ENCODE data around the gene PTPRG. TPM values are rescaled to one million over a fixed set of nuclear protein-coding genes. Genes with fewer than 3 reads are reported as not detected.
A peak's percentile ranks its signal among the peaks of the same experiment; 100 is the strongest.

PTPRG gene
- total and polyA plus RNA-seq, 2 donors (not counting 1 experiment from before 2014, with no cell fraction given) = 67.0 to 97.9 TPM

DNA sequence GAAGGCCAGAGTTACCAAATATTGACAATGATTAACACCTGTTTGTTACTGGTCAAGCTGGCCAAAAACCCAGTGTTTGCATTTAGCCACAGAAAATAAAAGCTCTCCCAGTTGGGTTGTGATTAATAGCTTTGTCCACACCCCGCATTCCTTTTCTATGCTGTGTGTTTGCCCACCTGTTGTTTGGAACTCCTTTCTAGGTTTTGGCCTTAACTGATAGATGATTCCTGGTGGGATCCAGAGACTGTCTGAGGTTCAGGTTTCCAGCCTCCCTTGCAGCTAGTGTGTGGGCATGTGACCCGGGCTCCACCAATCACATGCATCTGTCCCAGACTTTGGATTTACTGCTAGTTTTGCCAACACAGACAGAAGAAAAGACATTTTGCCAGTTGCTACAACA lies 83.8 kb downstream of the PTPRG start:
- no peaks in the 10 kb centered on the region for H3K36me3 ChIP-seq (ENCODE audit: control insufficient read depth, insufficient read depth, low read length)
- peak in 1 of 2 donors; percentile 36 for DNase-seq (ENCODE audit: low read depth in 2 of 2)

DNA sequence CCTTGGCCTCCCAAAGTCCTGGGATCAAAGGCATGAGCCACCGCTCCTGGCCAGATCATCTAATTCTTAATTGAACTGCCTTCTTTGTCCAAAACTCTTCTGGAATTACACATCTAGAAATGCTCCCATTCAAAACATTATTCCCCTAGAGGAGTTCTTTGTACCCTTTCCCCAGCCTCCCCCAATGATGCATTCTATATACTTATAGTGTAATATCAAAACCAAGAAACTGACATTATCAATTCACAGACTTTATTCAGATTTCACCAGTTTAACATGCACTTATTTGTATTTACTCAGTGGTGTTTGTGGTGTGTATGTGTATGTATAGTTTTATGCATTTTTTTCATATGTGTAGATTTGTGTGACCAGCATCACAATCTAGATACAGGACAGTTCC lies 85.0 kb downstream of the PTPRG start:
- H3K27ac ChIP-seq (ENCODE audit: insufficient read depth, low read length) = no peak overlapping the region
- no peak overlapping the region for H3K4me2 ChIP-seq (ENCODE audit: extremely low read depth, insufficient read depth, low read length)

More for the DNA sequence above, 83.8 kb downstream of the PTPRG start:
- no peak overlapping the region for H3K4me2 ChIP-seq (ENCODE audit: extremely low read depth, insufficient read depth, low read length)
- H2AFZ ChIP-seq (ENCODE audit: low read length) = no peak overlapping the region
- H4K20me1 ChIP-seq (ENCODE audit: control insufficient read depth, extremely low read depth, insufficient read depth, low read length) = no peaks in the 10 kb centered on the region
- H3K9me3 ChIP-seq (ENCODE audit: control insufficient read depth, insufficient read depth, low read depth, low read length) = no peaks in the 10 kb centered on the region
- no peak overlapping the region for H3K27ac ChIP-seq (ENCODE audit: insufficient read depth, low read length)
- H3K4me1 ChIP-seq (ENCODE audit: control insufficient read depth, extremely low read depth, insufficient read depth, low read length) = peaks cover 6% of the 10 kb centered on the region
- no peak overlapping the region for H3K9ac ChIP-seq (ENCODE audit: insufficient read depth, low read length)
- peaks cover 10% of the 10 kb centered on the region for H3K79me2 ChIP-seq (ENCODE audit: control insufficient read depth, insufficient read depth, low read length)
- no peaks in the 10 kb centered on the region for H3K27me3 ChIP-seq (ENCODE audit: control insufficient read depth, insufficient read depth, low read length)
- no peak for TF ChIP-seq EZH2 (IDR thresholded peaks at IDR 0.05; ENCODE audit: low read length, missing control alignments)
- TF ChIP-seq, protein P1, sequence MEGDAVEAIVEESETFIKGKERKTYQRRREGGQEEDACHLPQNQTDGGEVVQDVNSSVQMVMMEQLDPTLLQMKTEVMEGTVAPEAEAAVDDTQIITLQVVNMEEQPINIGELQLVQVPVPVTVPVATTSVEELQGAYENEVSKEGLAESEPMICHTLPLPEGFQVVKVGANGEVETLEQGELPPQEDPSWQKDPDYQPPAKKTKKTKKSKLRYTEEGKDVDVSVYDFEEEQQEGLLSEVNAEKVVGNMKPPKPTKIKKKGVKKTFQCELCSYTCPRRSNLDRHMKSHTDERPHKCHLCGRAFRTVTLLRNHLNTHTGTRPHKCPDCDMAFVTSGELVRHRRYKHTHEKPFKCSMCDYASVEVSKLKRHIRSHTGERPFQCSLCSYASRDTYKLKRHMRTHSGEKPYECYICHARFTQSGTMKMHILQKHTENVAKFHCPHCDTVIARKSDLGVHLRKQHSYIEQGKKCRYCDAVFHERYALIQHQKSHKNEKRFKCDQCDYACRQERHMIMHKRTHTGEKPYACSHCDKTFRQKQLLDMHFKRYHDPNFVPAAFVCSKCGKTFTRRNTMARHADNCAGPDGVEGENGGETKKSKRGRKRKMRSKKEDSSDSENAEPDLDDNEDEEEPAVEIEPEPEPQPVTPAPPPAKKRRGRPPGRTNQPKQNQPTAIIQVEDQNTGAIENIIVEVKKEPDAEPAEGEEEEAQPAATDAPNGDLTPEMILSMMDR (conservative IDR thresholded peaks at IDR 0.05 in 1 of 2, IDR thresholded peaks at IDR 0.05 in 1 of 2; ENCODE audit: low read depth in 1 of 2, low read length in 2 of 2) = no peak
- H3K4me3 ChIP-seq (replicated peaks in 1 of 4; ENCODE audit: control extremely low read depth in 1 of 4, insufficient read depth in 1 of 4, low read depth in 3 of 4, low read length in 4 of 4) = no peak overlapping the region

DNA sequence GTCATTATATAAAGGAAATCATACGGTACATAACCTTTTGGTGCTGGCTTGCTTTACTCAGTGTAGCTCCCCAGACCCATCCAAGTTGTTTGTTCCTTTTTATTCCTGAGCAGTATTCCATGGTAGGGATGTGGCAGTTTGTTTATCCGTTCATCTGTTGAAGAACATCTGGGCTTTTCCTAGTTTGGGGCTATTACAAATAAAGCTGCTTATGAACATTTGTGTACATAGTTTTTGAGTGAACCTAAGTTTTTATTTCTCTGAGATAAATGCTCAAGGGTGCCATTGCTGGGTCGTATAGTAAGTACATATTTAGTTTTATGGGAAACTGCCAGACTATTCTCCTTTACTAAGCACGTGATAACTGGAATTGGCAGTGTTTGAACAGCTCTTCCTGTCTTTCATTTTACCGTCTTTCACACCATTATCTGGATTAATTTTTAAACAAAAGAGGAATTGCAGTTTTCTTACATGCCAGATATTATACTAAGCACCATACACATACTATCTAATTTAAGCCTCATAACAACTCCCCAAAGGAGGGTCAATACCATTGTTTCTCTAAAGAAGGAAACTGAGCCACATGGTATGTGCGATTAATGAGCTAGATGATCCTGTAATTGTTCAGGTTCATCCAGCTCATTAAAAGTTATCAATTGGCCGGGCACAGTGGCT lies 85.6 kb downstream of the PTPRG start:
- H3K9ac ChIP-seq (ENCODE audit: insufficient read depth, low read length) = no peak overlapping the region
- H3K27me3 ChIP-seq (ENCODE audit: control insufficient read depth, insufficient read depth, low read length) = no peaks in the 10 kb centered on the region
- no peaks in the 10 kb centered on the region for H3K9me3 ChIP-seq (ENCODE audit: control insufficient read depth, insufficient read depth, low read depth, low read length)
- H3K79me2 ChIP-seq (ENCODE audit: control insufficient read depth, insufficient read depth, low read length) = peaks cover 6% of the 10 kb centered on the region
- no peak overlapping the region for H3K4me3 ChIP-seq (replicated peaks in 1 of 4; ENCODE audit: control extremely low read depth in 1 of 4, insufficient read depth in 1 of 4, low read depth in 3 of 4, low read length in 4 of 4)
- no peak overlapping the region for H2AFZ ChIP-seq (ENCODE audit: low read length)
- no peaks in the 10 kb centered on the region for H3K36me3 ChIP-seq (ENCODE audit: control insufficient read depth, insufficient read depth, low read length)
- DNase-seq (ENCODE audit: low read depth in 2 of 2) = peak in 1 of 2 donors; percentile 56
- peaks cover 6% of the 10 kb centered on the region for H3K4me1 ChIP-seq (ENCODE audit: control insufficient read depth, extremely low read depth, insufficient read depth, low read length)
- TF ChIP-seq, protein P1 (conservative IDR thresholded peaks at IDR 0.05 in 1 of 2, IDR thresholded peaks at IDR 0.05 in 1 of 2; ENCODE audit: low read depth in 1 of 2, low read length in 2 of 2) = no peak
- no peak for TF ChIP-seq EZH2 (IDR thresholded peaks at IDR 0.05; ENCODE audit: low read length, missing control alignments)
- no peaks in the 10 kb centered on the region for H4K20me1 ChIP-seq (ENCODE audit: control insufficient read depth, extremely low read depth, insufficient read depth, low read length)
- H3K27ac ChIP-seq (ENCODE audit: insufficient read depth, low read length) = no peak overlapping the region
- no peak overlapping the region for H3K4me2 ChIP-seq (ENCODE audit: extremely low read depth, insufficient read depth, low read length)

More for the DNA sequence above, 85.0 kb downstream of the PTPRG start:
- Histone ChIP-seq H3K4me1 (ENCODE audit: control insufficient read depth, extremely low read depth, insufficient read depth, low read length) (peaks cover 6% of the 10 kb centered on the region), H3K27me3 (ENCODE audit: control insufficient read depth, insufficient read depth, low read length) (no peaks in the 10 kb centered on the region), H3K9ac (ENCODE audit: insufficient read depth, low read length) (no peak overlapping the region), H4K20me1 (ENCODE audit: control insufficient read depth, extremely low read depth, insufficient read depth, low read length) (no peaks in the 10 kb centered on the region), H3K9me3 (ENCODE audit: control insufficient read depth, insufficient read depth, low read depth, low read length) (no peaks in the 10 kb centered on the region), H3K4me3 (replicated peaks in 1 of 4; ENCODE audit: control extremely low read depth in 1 of 4, insufficient read depth in 1 of 4, low read depth in 3 of 4, low read length in 4 of 4) (no peak overlapping the region), H3K36me3 (ENCODE audit: control insufficient read depth, insufficient read depth, low read length) (no peaks in the 10 kb centered on the region), H2AFZ (ENCODE audit: low read length) (no peak overlapping the region), H3K79me2 (ENCODE audit: control insufficient read depth, insufficient read depth, low read length) (peaks cover 6% of the 10 kb centered on the region)
- DNase-seq (ENCODE audit: low read depth in 2 of 2) = no peak
- TF ChIP-seq, protein P1 (conservative IDR thresholded peaks at IDR 0.05 in 1 of 2, IDR thresholded peaks at IDR 0.05 in 1 of 2; ENCODE audit: low read depth in 1 of 2, low read length in 2 of 2) = no peak
- TF ChIP-seq EZH2 (IDR thresholded peaks at IDR 0.05; ENCODE audit: low read length, missing control alignments) = no peak
